Stimulated activated CD8-positive, alpha-beta memory T cell treated with anti-CD3 and anti-CD28 coated beads, Interleukin-4, amount 100 ng/mL, for 1 hour (primary cell): ENCODE data around the gene SLC9A3.

Experiments
- DNase-seq, 2 donors: peaks; one replicate each; pipeline ENCODE4 v3.0.0-alpha.2; 2020; ENCODE audit warnings: low read depth in 2 of 2, low spot score in 1 of 2

Gene SLC9A3

DNA sequence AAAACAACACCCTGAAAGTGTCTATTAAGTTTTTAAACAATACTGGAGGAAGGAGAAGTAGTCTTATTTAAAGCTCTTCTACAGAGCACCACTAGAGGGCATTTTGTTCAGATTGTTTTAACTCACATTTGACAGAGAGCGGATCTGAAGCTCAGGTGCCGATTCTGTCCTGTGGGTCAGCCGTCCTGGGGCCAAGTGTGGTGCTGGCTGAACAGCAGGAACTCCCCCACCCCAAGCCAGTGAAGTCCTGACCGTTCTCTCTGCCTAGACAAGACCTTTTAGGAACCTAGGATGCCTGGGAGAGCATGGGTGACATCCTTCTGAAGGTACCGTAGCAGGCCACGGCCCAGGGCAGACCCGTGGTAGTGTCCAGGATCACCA is 77.4 kb downstream of the SLC9A3 start:
- DNase-seq: no peak

DNA sequence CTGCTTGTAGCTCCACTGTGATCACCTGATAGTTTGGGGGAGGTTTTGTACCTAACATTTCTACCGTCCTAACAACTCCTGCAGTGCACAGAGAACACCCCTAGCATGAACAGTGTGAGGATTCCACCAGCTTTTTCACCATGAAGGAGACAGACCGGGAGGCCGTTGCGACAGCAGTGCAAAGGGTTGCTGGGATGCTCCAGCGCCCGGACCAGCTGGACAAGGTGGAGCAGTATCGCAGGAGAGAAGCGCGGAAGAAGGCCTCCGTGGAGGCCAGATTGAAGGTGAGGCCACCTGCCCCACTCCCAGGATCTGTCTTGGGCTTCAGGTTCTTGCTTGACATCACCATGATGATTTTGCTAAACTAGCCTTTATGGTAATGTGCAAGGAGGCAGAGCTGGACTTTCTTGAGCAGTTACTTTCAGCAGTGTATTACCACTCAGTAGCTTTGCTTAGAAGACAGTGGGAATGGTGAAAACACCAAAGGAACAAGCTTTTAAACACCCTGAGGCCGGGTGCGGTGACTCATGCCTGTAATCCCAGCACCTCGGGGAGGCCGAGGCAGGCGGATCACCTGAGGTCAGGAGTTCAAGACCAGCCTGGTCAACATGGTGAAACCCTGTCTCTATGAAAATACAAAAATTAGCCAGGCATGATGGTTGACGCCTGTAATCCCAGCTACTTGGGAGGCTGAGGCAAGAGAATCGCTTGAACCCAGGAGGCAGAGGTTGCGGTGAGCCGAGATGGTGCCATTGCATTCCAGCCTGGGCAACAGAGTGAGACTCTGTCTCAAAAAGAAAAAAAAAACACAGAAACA is 78.0 kb downstream of the SLC9A3 start:
- no peak for DNase-seq

GRCh38 chr5:445591-445990 is 78.7 kb downstream of the SLC9A3 start:
- no peak for DNase-seq

DNA sequence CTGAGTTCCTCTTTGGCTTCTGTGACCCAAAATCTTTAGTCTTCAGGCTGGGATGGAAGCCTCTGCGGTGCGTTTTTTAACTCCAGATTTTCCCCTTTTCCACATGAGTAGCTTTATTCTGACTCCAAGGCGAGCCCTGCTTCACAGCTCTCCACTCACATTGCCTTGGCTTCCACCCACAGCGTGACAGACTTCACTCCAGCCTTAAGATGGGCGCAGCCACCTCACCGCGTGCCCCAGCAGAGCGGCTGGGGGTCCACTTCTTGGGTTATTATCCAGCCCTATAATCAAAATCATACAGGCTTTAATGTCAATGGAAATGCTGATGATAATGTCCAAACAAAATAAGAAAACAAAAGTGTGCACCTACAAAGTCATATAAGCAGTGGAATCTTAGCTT is 80.0 kb downstream of the SLC9A3 start:
- DNase-seq: no peak

- DNase-seq: no peak
These were observed 80.8 kb downstream of the SLC9A3 start for GRCh38 chr5:443239-444151.

DNA sequence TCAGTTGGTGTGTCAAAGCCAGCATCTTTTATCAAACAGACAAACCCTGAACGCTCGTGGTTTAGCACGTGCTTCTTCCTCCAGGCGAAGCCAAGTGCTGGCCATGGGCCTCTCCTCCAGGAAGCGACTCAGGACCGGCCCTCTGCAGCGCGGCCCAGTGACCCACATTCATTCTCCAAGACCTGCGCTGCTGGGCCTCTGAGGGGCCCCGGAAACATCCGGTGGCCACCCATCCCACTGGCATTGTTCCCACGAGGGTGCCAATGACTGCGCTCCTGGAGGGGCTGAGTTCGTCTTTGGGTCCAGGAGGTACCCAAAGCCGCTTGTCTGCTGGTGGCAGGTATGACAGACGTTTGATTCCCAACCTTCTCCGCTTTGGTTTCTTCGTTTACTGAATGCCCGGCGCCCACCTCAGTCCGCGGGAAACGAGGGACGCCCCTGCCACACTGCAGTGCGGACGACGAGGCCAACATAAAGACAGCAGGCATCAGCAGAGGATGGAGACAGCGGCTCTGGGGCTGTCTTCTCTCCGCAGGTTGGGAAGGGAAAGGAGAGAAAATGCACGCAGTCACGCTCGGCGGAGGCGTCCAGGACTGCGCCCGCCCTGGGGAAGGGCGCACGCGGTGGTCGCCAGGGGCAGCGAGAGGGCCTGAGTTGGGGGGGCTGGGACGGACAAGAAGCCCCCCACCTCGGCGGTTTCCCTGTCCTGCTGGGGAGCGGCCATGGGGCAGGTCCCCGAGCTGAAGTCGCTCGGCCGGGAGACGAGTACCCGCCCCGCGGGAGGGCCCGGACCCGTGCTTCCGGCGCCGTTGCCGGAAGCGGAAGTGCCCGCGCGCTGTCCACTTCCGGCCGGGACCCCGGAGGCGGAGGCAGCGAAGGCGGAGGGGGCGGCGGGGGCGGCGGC is 81.7 kb downstream of the SLC9A3 start, which contains the start of gene EXOC3:
Gene EXOC3 (plus strand): TSS at position 842 of the 904 bp plus-strand sequence. CDS start 3,030 bp downstream, outside the sequence.
- peak; percentile 39 to 42 for DNase-seq

DNA sequence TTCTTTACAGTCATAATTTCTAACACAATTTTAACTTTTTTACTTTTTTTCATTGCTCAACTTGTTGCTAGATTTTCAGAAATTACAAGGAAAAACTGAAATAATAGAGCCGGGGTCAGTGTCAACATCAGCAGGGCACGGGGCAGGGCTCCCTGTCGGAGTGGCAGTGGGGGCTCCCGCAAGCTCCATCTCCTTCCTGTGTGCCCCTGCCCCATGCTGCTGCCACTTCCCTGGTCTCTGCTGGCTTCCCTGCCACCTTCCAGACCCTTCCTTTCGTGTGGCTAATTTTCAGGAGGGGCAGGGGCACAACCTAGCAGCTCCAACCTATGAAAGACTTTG is 82.3 kb downstream of the SLC9A3 start:
- no peak for DNase-seq

DNA sequence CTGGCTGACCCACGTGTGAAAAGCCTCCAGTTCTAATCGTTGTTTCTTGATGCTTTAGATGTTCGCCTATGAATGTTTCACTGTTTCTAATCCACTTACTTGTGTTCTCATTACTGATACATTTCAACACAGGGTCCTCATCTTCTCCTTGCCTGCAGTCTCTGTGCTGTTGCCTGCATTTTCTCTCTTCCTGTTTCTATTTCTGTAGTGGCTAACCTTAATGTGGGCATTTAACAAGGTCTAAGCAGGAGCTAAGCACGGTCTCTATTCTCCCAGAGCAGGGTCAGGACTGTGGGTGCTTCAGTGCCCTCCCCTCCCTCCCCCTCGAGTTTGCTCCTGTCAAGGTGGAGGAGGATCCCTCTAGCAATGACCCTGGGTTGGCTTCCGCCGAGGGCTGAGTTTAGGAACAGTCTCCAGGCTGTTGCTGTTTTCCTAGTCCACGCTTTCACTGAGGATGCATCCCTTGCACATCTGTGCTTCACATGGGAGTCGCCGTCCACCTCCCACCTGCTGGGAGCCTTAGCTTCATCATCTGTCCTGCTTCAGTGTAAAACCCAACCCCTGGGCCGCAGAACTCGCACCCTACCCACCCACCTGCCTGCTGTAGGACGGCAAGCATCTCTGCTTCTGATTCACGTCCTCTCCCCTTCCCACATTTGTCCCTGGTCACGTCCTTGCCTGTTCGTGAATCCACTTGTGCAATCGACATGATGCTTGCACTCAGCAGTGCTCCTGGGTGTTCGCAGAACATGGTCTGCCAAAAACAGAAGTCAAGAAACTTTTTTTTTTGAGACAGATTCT is 83.6 kb downstream of the SLC9A3 start:
- no peak for DNase-seq

DNA sequence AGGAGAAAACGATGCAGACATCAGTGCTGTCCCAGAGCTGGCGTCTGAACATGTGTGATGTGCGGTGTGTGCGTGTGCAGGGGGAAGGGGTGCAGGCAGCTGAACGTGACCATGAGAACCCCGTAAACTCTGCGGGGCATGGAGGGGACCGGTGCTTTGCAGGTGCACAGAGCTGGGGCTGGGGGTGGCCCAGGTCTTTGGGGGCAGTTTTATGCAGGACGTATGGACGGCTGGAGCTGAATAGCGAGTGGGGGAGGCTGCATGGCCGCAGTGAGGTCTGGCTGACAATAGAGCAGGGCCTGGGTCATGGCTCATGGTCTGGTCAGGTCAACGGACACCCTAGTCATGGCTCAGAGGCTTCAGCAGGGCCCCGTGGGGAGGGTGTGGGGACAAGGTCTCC is 84.6 kb downstream of the SLC9A3 start:
- no peak for DNase-seq

GRCh38 chr5:439181-439580 is 85.1 kb downstream of the SLC9A3 start:
- DNase-seq: no peak

GRCh38 chr5:438481-438981 is 85.7 kb downstream of the SLC9A3 start:
- DNase-seq: no peak

DNA sequence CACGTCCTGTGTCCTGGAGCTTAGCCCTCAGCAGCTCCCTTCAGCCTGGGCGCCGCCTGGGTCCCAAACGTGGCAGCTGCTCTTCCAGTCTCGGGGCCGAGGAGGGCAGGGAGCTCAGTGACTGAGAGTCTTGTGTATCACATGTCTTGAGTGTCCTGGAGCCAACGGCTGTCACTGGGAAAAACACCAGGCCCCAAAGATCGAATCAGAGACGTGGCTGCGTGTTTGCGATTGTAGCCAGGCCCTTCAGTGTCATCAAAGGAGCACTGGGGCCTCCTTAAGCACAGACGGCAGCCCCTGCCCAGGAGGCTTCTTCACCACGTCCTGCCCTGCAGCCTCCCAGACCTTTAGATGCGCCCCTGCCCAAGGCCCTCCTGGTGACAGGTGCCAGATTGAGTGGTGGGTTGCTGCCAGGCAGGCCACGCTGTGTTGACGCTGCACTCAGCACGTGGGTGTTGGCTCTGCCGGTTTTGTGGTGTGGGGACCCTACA is 86.9 kb downstream of the SLC9A3 start:
- no peak for DNase-seq

- DNase-seq: no peak
These were observed 87.6 kb downstream of the SLC9A3 start for GRCh38 chr5:436641-436975.

GRCh38 chr5:435961-436640 is 88.1 kb downstream of the SLC9A3 start:
- DNase-seq: no peak

GRCh38 chr5:435156-435790 is 89.0 kb downstream of the SLC9A3 start:
- DNase-seq: no peak

GRCh38 chr5:434443-435146 is 89.7 kb downstream of the SLC9A3 start:
- no peak for DNase-seq

- DNase-seq: no peak
These were observed 90.4 kb downstream of the SLC9A3 start for GRCh38 chr5:433836-434235.
